K562 (cell line): ENCODE data around the gene PDE11A. TPM values are rescaled to one million over a fixed set of nuclear protein-coding genes. Genes with fewer than 3 reads are reported as not detected.
A peak's percentile ranks its signal among the peaks of the same experiment; 100 is the strongest.

Source experiments
- AFF1 ChIP-seq, 2 experiments: fragments of 450-650 bp; IDR thresholded peaks; 2 replicates each; pipeline ENCODE4 v1.6.1; 2018; ENCODE audit warnings: mild to moderate bottlenecking in 2 of 2, low read depth in 1 of 2; ENCODE audit not compliant: partially characterized antibody in 2 of 2
- C11orf30 ChIP-seq: fragments of 450-650 bp; IDR thresholded peaks from 2 replicates; pipeline ENCODE4 v1.6.1; 2016; ENCODE audit warnings: low read depth, mild to moderate bottlenecking
- CEBPZ ChIP-seq: fragments of 150-350 bp; IDR thresholded peaks from 2 replicates; pipeline ENCODE4 v1.6.1; 2014; ENCODE audit warnings: low read depth, mild to moderate bottlenecking, low read length, borderline replicate concordance
- CHD4 ChIP-seq: fragments of 200-600 bp; sonication (generic); IDR thresholded peaks from 3 replicates; pipeline ENCODE4 v1.6.1; 2012; ENCODE audit warnings: low read depth, mild to moderate bottlenecking, mixed read lengths, low read length, inconsistent platforms; ENCODE audit not compliant: insufficient read depth, insufficient replicate concordance, poor library complexity, severe bottlenecking
- ERF ChIP-seq: fragments of 450-650 bp; formaldehyde crosslinking; IDR thresholded peaks from 2 replicates; pipeline ENCODE4 v1.4.0; 2020; ENCODE audit warnings: mild to moderate bottlenecking, mixed read lengths
- GATA2 ChIP-seq: sonication (generic); formaldehyde crosslinking; IDR thresholded peaks from 2 replicates; pipeline ENCODE4 v1.4.0; 2020; ENCODE audit warnings: mild to moderate bottlenecking, missing genetic modification reagents
- MEF2D ChIP-seq: conservative IDR thresholded peaks from 2 replicates; pipeline ENCODE4 v1.6.1; 2016; ENCODE audit warnings: low read depth, missing genetic modification characterization, missing compliant biosample characterization
- POLR3G ChIP-seq: IDR thresholded peaks from 2 replicates; pipeline ENCODE4 v1.6.1; 2011; ENCODE audit not compliant: insufficient read length, insufficient replicate concordance; ENCODE audit errors: extremely low read depth
- POU5F1 ChIP-seq: fragments of 150-350 bp; IDR thresholded peaks from 2 replicates; pipeline ENCODE4 v1.6.1; 2014; ENCODE audit warnings: borderline replicate concordance, low read length, low read depth, mild to moderate bottlenecking; ENCODE audit not compliant: partially characterized antibody
- PTBP1 ChIP-seq: fragments of 200-400 bp; formaldehyde crosslinking; IDR thresholded peaks from 2 replicates; pipeline ENCODE4 v1.6.1; 2017; ENCODE audit warnings: low read depth, low read length
- RFX5 ChIP-seq: IDR thresholded peaks from 2 replicates; pipeline ENCODE4 v1.6.1; 2011; ENCODE audit warnings: low read depth, mild to moderate bottlenecking, improper control_type of control experiment, low read length
- RNF2 ChIP-seq: sonication (generic); IDR thresholded peaks from 2 replicates; pipeline ENCODE4 v1.6.1; 2016
- SPI1 ChIP-seq: IDR thresholded peaks from 2 replicates; pipeline ENCODE4 v1.6.1; 2011; ENCODE audit warnings: low read depth, low read length, control low read depth, borderline replicate concordance
- ZBTB49 ChIP-seq: sonication (generic); formaldehyde crosslinking; IDR thresholded peaks from 2 replicates; pipeline ENCODE4 v1.8.0; 2022; ENCODE audit warnings: missing genetic modification reagents, mild to moderate bottlenecking, borderline replicate concordance
- ZNF23 ChIP-seq: fragments of 250-450 bp; sonication (Bioruptor Pico); IDR thresholded peaks from 2 replicates; pipeline ENCODE4 v1.4.0; 2020; ENCODE audit warnings: mild to moderate bottlenecking
- ZNF589 ChIP-seq: fragments of 200-800 bp; sonication (Bioruptor generic); IDR thresholded peaks from 2 replicates; pipeline ENCODE4 v1.6.1; 2016; ENCODE audit warnings: low read depth, missing genetic modification characterization, missing compliant biosample characterization
- polyA plus RNA-seq, 8 experiments: library from polyadenylated mRNA; depleted of rRNA in 4 of 8; stranded (reverse) in 5 of 8; unstranded in 3 of 8; fragments of >200 nt; fragmentation: Nextera tagmentation in 2 of 8; fragmentation: Illumina TruSeq in 1 of 8; extraction: Ambion mirVana in 2 of 8; extraction: Trizol in 1 of 8; gene quantifications; 2 replicates each; pipeline versions ENCODE4 v1.2.1 to v1.2.3, GENCODE V29; 2011 to 2014; ENCODE audit warnings: inconsistent platforms in 1 of 8, missing spikeins in 1 of 8
- total RNA-seq, 7 experiments: library from RNA; depleted of rRNA in 6 of 7; stranded (reverse); fragments of >200 nt in 6 of 7; fragmentation: Illumina TruSeq in 2 of 7; extraction: Trizol in 2 of 7; gene quantifications; 2 replicates each; pipeline versions ENCODE4 v1.2.1 to v1.2.3, GENCODE V29; 2011 to 2021; ENCODE audit warnings: low replicate concordance in 1 of 7

Gene PDE11A
- total and polyA plus RNA-seq, 9 of the 15 experiments (the other 6 are each of a cell fraction or from before 2014, with no cell fraction given) = 3.2 to 22.1 (median 5.7) TPM

- peak in 1 of 2 experiments; percentile 70 for TF ChIP-seq AFF1 (IDR thresholded peaks at IDR 0.05; ENCODE audit: low read depth in 1 of 2, partially characterized antibody in 2 of 2)
- no peak for TF ChIP-seq CHD4
- TF ChIP-seq SPI1 = no peak
- no peak for TF ChIP-seq RFX5
- no peak; the same call in 1 of the 2 replicates for TF ChIP-seq ERF
- TF ChIP-seq POU5F1 = no peak
- no peak for TF ChIP-seq POLR3G
- no peak for TF ChIP-seq PTBP1
- TF ChIP-seq MEF2D = no peak
- TF ChIP-seq GATA2 = peak; percentile 88
- TF ChIP-seq RNF2 = peak; percentile 55
- TF ChIP-seq ZBTB49 (CRISPR knock-in tag) = no peak
- no peak for TF ChIP-seq ZNF23 (CRISPR knock-in tag)
- no peak for TF ChIP-seq CEBPZ
- no peak for TF ChIP-seq ZNF589 (CRISPR knock-in tag)
- TF ChIP-seq C11orf30 = peak; percentile 70
Observed at GRCh38 chr2:178112202-178113152, 39.9 kb upstream of the PDE11A start, which contains the start of gene RBM45 (continued).
